ENCODE measurements around the gene PPFIBP2.

PPFIBP2 gene

GRCh38 chr11:7610393-7610792 lies 96.6 kb downstream of the PPFIBP2 start:
- CTCF ChIA-PET = interaction anchor here (0.7 to 1.2 kb wide), 2 partner anchors 39 to 724 kb away, joined by 3 to 6 read pairs; no protein-coding TSS in a partner anchor

More at GRCh38 chr11:7610393-7610792, 96.6 kb downstream of the PPFIBP2 start:
- TF ChIP-seq ZNF426 (tag by site-specific recombination; IDR thresholded peaks at IDR 0.05) = no peak
- no peak for TF ChIP-seq ZNF629 (tag by site-specific recombination; IDR thresholded peaks at IDR 0.05)
- TF ChIP-seq ZNF518A (tag by site-specific recombination; conservative IDR thresholded peaks at IDR 0.05; ENCODE audit: low read depth) = no peak
- no peak for TF ChIP-seq ZNF18 (tag by site-specific recombination; IDR thresholded peaks at IDR 0.05)
- TF ChIP-seq ZFHX2 (tag by site-specific recombination; conservative IDR thresholded peaks at IDR 0.05) = no peak
- no peak for TF ChIP-seq TCF7L2 (IDR thresholded peaks at IDR 0.05; ENCODE audit: borderline replicate concordance, low read depth, low read length)
- TF ChIP-seq ZFP41 (tag by site-specific recombination; IDR thresholded peaks at IDR 0.05; ENCODE audit: borderline replicate concordance) = no peak
- TF ChIP-seq ZNF610 (tag by site-specific recombination; IDR thresholded peaks at IDR 0.05; ENCODE audit: borderline replicate concordance) = no peak
- TF ChIP-seq ZNF830 (tag by site-specific recombination; IDR thresholded peaks at IDR 0.05; ENCODE audit: low read depth) = no peak
- no peak for TF ChIP-seq ZNF596 (tag by site-specific recombination; IDR thresholded peaks at IDR 0.05)
- no peak for TF ChIP-seq BCL6B (tag by site-specific recombination; IDR thresholded peaks at IDR 0.05)
- no peak for TF ChIP-seq AEBP2 (tag by site-specific recombination; IDR thresholded peaks at IDR 0.05; ENCODE audit: borderline replicate concordance)
- TF ChIP-seq ZNF677 (tag by site-specific recombination; IDR thresholded peaks at IDR 0.05) = no peak
- TF ChIP-seq ZNF791 (tag by site-specific recombination; IDR thresholded peaks at IDR 0.05) = no peak
- TF ChIP-seq REPIN1 (tag by site-specific recombination; IDR thresholded peaks at IDR 0.05; ENCODE audit: low read depth) = no peak
- no peak for TF ChIP-seq PRDM4 (tag by site-specific recombination; IDR thresholded peaks at IDR 0.05)
- TF ChIP-seq OSR2 (tag by site-specific recombination; IDR thresholded peaks at IDR 0.05) = no peak
- TF ChIP-seq ZNF266 (tag by site-specific recombination; IDR thresholded peaks at IDR 0.05; ENCODE audit: low read depth) = no peak
- TF ChIP-seq WT1 (tag by site-specific recombination; IDR thresholded peaks at IDR 0.05) = no peak
- POLR2A ChIA-PET = no interaction called here
- H3K27ac ChIP-seq (ENCODE audit: extremely low read depth, low read depth, low read length) = no peak overlapping the region
- peaks cover 0 to 12% of the 10 kb centered on the region in 2 experiments; a peak in 1 of 3 replicates for H3K36me3 ChIP-seq (ENCODE audit: control insufficient read depth in 2 of 2, insufficient read depth in 1 of 2, low read length in 2 of 2)
- no peaks in the 10 kb centered on the region for H3K9me3 ChIP-seq (ENCODE audit: control insufficient read depth, insufficient read depth, low read depth, low read length)
- no peak overlapping the region for H3K4me3 ChIP-seq (ENCODE audit: low read depth, low read length)
- no peaks in the 10 kb centered on the region for H3K4me1 ChIP-seq (ENCODE audit: control insufficient read depth, insufficient read depth, low read length)

Data from HEK293 (cell line).